Prostate gland (tissue), 2 donors: ENCODE data around the gene MMP11. TPM values are rescaled to one million over a fixed set of nuclear protein-coding genes. Genes with fewer than 3 reads are reported as not detected.

Source experiments
- DNase-seq: peaks from one replicate; pipeline ENCODE4 v3.0.0-alpha.2; 2019; ENCODE audit warnings: low spot score
- H3K27ac ChIP-seq, 2 donors: fragments of 200-600 bp; sonication (generic); 2 replicates each; pipeline ENCODE4 v1.5.1; 2017 to 2019
- H3K27me3 ChIP-seq: fragments of 200-600 bp; sonication (generic); replicated peaks from 2 replicates; pipeline ENCODE4 v1.5.1; 2019; ENCODE audit not compliant: insufficient read depth
- H3K36me3 ChIP-seq, 2 donors: fragments of 200-600 bp; sonication (generic); 1 replicate in 1 of 2; 2 replicates in 1 of 2; pipeline versions ENCODE4 v1.5.1 to v1.8.1; 2017 to 2019
- H3K4me1 ChIP-seq: fragments of 200-600 bp; sonication (generic); replicated peaks from 2 replicates; pipeline ENCODE4 v1.5.1; 2019
- H3K4me3 ChIP-seq, 2 donors: fragments of 200-600 bp; sonication (generic); 2 replicates each; pipeline ENCODE4 v1.5.1; 2017 to 2019
- H3K9me3 ChIP-seq: fragments of 200-600 bp; sonication (generic); 2 replicates; pipeline ENCODE4 v1.5.1; 2017
- POLR2A ChIP-seq: fragments of 450-650 bp; IDR thresholded peaks from one replicate; pipeline ENCODE4 v1.6.1; 2016; ENCODE audit warnings: antibody characterized with exemption, mild to moderate bottlenecking
- POLR2AphosphoS5 ChIP-seq: sonication (generic); formaldehyde crosslinking; IDR thresholded peaks from one replicate; pipeline ENCODE4 v1.6.1; 2017; ENCODE audit warnings: antibody characterized with exemption
- WGBS: methylation state at CpG from one replicate; pipeline ENCODE4 v1.1.5; 2018; 5-methylcytosine and 5-hydroxymethylcytosine counted together
- intact Hi-C: fragments of 100-400 bp; cut with DNase I; formaldehyde crosslinking; loops from one replicate; pipeline ENCODE4 v1.14.2; 2022
- total RNA-seq, 2 donors: library from RNA; depleted of rRNA; stranded (reverse); fragments of >200 nt; gene quantifications; one replicate each; pipeline ENCODE4 v1.1.0, GENCODE V29; 2016
- TF ChIP-seq, protein P1 (sequence below), 4 experiments: fragments of 200-600 bp in 2 of 4; fragments of 450-650 bp in 2 of 4; sonication (generic) in 2 of 4; IDR thresholded peaks; 1 replicate in 3 of 4; 2 replicates in 1 of 4; pipeline ENCODE4 v1.5.1; 2016 to 2019; ENCODE audit warnings: antibody characterized with exemption in 4 of 4, mild to moderate bottlenecking in 2 of 4, moderate library complexity in 2 of 4

MMP11 gene
- total RNA-seq, 2 donors from 2014 or later: 6.3 to 26.6 TPM

DNA sequence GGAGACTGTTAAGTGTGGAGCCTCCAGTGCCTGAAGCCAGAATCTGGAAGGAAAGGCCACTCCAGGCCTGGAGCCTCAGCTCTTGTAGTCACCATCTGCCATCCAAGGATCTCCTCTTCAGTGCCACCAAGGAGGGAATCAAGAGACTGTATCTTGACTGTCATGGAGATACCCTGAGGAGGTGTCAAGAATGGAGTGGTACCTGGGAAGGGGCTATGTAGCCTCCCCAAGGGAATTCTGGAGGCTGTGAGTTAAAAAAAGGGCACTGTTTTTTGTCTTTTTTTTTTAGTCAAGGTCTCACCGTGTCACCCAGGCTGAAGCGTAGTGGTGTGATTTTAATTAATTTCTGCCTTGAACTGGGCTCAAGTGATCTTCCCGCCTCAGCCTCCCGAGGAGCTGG is 13.1 kb upstream of the MMP11 start:
- Histone ChIP-seq H3K9me3 (no peaks in the 10 kb centered on the region), H3K4me3 (no peak overlapping the region), H3K4me1 (no peaks in the 10 kb centered on the region), H3K36me3 (no peaks in the 10 kb centered on the region), H3K27me3 (no peaks in the 10 kb centered on the region), H3K27ac (no peak overlapping the region)
- intact Hi-C loops: no loop called here
- 90% methylated on average over 4 of the region's 4 CpGs for WGBS
- no peak for DNase-seq
- TF ChIP-seq POLR2AphosphoS5 (no peak), POLR2A (no peak)
- TF ChIP-seq, protein P1, sequence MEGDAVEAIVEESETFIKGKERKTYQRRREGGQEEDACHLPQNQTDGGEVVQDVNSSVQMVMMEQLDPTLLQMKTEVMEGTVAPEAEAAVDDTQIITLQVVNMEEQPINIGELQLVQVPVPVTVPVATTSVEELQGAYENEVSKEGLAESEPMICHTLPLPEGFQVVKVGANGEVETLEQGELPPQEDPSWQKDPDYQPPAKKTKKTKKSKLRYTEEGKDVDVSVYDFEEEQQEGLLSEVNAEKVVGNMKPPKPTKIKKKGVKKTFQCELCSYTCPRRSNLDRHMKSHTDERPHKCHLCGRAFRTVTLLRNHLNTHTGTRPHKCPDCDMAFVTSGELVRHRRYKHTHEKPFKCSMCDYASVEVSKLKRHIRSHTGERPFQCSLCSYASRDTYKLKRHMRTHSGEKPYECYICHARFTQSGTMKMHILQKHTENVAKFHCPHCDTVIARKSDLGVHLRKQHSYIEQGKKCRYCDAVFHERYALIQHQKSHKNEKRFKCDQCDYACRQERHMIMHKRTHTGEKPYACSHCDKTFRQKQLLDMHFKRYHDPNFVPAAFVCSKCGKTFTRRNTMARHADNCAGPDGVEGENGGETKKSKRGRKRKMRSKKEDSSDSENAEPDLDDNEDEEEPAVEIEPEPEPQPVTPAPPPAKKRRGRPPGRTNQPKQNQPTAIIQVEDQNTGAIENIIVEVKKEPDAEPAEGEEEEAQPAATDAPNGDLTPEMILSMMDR (IDR thresholded peaks at IDR 0.05): no peak

- Histone ChIP-seq H3K27ac (no peak overlapping the region), H3K4me3 (no peak overlapping the region), H3K4me1 (no peaks in the 10 kb centered on the region), H3K36me3 (no peaks in the 10 kb centered on the region), H3K9me3 (no peaks in the 10 kb centered on the region), H3K27me3 (no peaks in the 10 kb centered on the region)
- WGBS: 78% methylated on average over 6 of the region's 6 CpGs
- intact Hi-C loops: no loop called here
- no peak for DNase-seq
- TF ChIP-seq POLR2A: no peak
- TF ChIP-seq, protein P1 (IDR thresholded peaks at IDR 0.05): no peak
- TF ChIP-seq POLR2AphosphoS5: no peak
Observed at GRCh38 chr22:23760056-23760455, 12.6 kb upstream of the MMP11 start.

- TF ChIP-seq POLR2AphosphoS5 (no peak), POLR2A (no peak)
- TF ChIP-seq, protein P1 (IDR thresholded peaks at IDR 0.05): no peak
- 38% methylated on average over 23 of the region's 23 CpGs for WGBS
- Histone ChIP-seq H3K27me3 (no peaks in the 10 kb centered on the region), H3K9me3 (no peaks in the 10 kb centered on the region), H3K4me1 (peaks cover 3% of the 10 kb centered on the region), H3K4me3 (no peak within 1 kb of the TSS), H3K36me3 (no peaks in the 10 kb centered on the region), H3K27ac (no peak within 1 kb of the TSS)
- no peak for DNase-seq
- intact Hi-C loops: no loop called here
Observed at GRCh38 chr22:23762842-23763578, 9.6 kb upstream of the MMP11 start, which contains the start of gene C22orf15. Gene C22orf15 (plus strand): TSS chr22:23762990. CDS start chr22:23763307, 317 bp downstream.

DNA sequence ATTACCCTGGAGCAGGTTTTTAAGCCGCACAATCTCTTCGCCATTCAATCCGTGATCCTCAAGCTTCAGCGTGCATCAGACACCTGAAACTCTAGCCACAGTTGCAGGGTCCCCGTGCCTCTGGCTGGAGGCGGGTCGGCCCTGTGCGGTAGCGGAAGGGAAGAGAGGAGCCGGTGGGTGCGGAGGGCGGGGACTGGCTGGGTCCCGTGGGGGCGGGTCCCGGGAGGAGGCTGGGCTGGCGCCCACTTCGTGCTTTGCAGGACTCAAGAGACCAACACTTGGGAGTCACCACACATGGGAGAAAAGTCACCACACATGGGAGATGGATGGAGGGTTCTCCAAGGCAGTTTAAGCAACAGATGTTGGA is 9.1 kb upstream of the MMP11 start:
- no peak overlapping the region for H3K4me3 ChIP-seq

More for the DNA sequence above, 9.1 kb upstream of the MMP11 start:
- DNase-seq: no peak
- Histone ChIP-seq H3K9me3 (no peaks in the 10 kb centered on the region), H3K36me3 (no peaks in the 10 kb centered on the region), H3K4me1 (peaks cover 3% of the 10 kb centered on the region), H3K27ac (no peak overlapping the region), H3K27me3 (no peaks in the 10 kb centered on the region)
- 14% methylated on average over 16 of the region's 17 CpGs for WGBS
- intact Hi-C loops: no loop called here
- TF ChIP-seq, protein P1 (IDR thresholded peaks at IDR 0.05): no peak
- TF ChIP-seq POLR2A (no peak), POLR2AphosphoS5 (no peak)
